Measurements from ENCODE around the gene TCL1B.

TCL1B gene

DNA sequence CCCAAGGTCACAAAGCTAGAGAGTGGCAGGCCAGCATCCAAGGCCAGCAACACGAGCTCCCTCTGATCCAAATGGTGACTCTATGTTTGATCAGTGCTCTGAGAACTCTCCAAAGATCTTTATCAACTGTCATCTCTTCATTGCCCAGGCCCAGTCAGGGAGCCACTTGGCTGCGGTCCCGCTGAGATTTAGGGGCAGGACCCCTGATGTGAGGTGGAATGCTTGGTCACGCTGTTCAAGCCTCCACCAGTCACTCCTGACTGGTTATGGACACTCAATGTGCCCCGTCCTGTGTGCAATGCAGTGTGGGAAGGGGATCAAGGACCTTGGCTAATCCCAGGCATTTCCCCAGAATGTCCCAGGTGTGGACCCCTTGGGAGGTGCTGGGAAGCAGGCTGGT is 19.8 kb upstream of the TCL1B start:
- DNase-seq (ENCODE audit: low read depth in 2 of 2, low spot score in 1 of 2): no peak

- no peak for DNase-seq (ENCODE audit: low read depth in 2 of 2, low spot score in 1 of 2)
These were observed 19.0 kb upstream of the TCL1B start for GRCh38 chr14:95667249-95667693.

DNA sequence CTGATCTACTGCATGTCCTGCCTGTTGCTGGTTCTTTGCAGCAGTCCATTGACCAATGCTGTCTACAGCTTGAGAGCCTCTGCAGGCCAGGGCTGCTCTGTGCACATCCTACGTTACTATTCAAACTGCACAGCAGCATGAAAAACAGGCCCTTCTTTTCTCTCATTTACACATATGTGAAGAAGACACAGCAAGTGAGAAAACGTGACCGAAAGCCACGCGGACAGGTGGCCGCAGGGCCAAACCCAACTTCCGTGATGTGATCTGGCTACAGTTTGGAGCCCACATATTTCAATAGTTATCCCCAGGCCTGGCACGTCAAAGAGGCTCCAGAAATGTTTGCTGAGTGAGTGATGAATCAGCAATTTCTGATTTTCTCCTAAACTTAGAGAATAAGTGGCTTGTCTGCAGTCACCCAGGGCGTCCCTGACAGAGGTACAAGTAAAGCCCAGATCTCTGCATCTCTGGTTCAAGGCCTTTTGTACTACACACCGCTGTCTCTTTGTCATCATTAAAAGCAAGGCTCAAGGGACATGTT is 17.9 kb upstream of the TCL1B start:
- no peak for DNase-seq (ENCODE audit: low read depth in 2 of 2, low spot score in 1 of 2)

GRCh38 chr14:95674613-95675012 is 11.6 kb upstream of the TCL1B start:
- no peak for DNase-seq (ENCODE audit: low read depth in 2 of 2, low spot score in 1 of 2)

DNA sequence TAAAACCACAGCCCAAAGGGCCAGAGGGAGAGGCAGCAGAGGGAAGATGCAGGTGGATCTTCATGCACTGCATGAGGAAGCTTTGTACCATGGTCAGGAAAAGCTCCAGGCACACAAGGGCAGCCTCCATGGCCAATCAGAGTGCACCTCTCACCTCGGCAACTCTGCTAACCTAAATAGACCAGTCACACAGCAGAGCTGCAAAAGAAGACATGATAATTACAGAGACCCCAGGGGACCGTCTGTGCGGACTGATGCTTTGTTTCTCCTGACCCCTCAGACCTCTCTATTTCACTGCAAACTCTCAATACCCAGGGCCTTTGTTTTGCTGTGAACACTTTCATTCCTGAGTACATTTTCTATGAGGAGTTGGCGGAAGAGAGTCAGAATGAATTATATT is 10.7 kb upstream of the TCL1B start:
- DNase-seq (ENCODE audit: low read depth in 2 of 2, low spot score in 1 of 2): no peak

GRCh38 chr14:95677179-95677835 is 8.9 kb upstream of the TCL1B start:
- DNase-seq (ENCODE audit: low read depth in 2 of 2, low spot score in 1 of 2): no peak

DNA sequence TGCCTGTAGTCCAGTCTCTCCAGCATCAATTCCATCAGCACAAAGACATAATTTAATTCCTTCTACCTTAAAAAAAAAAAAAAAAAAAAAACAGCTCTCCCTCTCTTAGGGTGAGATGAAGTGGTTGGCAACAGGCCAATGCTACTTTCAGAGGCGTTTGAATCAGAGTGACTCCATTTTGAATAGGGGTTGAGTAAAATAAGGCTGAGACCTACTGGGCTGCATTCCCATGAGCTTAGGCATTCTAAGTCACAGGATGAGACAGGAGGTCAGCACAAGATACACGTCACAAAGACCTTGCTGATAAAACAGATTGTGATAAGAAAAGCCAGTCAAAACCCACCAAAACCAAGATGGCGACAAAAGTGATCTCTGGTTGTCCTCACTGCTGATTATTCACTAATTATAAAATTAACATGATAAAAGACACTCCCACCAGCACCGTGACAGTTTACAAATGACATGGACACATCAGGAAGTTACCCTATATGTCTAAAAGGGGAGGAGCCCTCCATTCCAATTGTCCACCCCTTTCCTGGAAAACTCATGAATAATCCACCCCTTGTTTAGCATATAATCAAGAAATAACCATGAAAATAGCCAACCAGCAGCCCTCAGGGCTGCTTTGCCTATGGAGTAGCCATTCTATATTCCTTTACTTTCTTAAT is 6.9 kb upstream of the TCL1B start:
- DNase-seq (ENCODE audit: low read depth in 2 of 2, low spot score in 1 of 2): no peak

GRCh38 chr14:95679998-95680735 is 6.1 kb upstream of the TCL1B start:
- DNase-seq (ENCODE audit: low read depth in 2 of 2, low spot score in 1 of 2): no peak

- DNase-seq (ENCODE audit: low read depth in 2 of 2, low spot score in 1 of 2): no peak
These were observed 5.1 kb upstream of the TCL1B start for GRCh38 chr14:95681153-95681552.

DNA sequence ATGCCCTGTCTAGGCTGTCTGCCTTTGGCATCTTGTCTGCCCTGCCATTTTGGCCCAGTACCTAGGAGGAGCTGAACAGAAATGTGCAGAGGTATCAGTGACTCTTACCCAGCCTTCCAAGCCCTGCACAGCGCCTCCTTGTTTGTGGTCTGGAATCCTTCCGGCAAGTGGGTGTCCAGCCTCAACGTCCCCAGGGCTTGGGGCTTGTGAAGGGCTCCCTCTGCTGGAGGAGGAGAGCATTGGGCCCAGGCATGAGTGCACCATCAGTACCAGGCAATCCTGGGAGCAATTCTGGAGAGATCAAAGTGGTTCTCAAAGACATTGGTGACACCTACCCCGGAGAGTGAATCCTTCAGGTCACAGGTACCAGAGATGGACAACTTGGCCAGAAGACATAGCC is 2.4 kb upstream of the TCL1B start:
- DNase-seq (ENCODE audit: low read depth in 2 of 2, low spot score in 1 of 2): peak in 1 of 2 donors; percentile 3

GRCh38 chr14:95686935-95687334 is 709 bp downstream of the TCL1B start:
- DNase-seq (ENCODE audit: low read depth in 2 of 2, low spot score in 1 of 2): no peak

GRCh38 chr14:95689441-95689840 is 3.2 kb downstream of the TCL1B start:
- no peak for DNase-seq (ENCODE audit: low read depth in 2 of 2, low spot score in 1 of 2)

DNA sequence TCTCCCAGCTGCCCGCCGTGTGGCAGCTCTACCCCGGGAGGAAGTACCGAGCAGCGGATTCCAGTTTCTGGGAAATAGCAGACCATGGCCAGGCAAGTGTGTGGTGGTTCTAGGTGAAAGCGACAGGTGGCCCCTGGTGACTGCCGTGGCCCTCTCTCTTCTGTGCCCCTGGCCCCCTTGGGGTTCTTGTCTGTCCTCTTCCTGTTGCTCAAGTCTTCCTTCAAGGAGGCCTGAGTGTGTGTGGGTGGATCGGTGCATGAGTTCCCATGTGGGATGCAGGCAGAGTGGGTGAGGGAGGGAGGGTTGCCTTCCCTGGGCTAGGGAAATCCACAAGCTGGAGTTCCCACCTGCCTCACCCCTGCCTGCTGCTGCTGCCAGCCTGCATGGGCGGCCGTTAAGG is 4.6 kb downstream of the TCL1B start:
- DNase-seq (ENCODE audit: low read depth in 2 of 2, low spot score in 1 of 2): no peak

DNA sequence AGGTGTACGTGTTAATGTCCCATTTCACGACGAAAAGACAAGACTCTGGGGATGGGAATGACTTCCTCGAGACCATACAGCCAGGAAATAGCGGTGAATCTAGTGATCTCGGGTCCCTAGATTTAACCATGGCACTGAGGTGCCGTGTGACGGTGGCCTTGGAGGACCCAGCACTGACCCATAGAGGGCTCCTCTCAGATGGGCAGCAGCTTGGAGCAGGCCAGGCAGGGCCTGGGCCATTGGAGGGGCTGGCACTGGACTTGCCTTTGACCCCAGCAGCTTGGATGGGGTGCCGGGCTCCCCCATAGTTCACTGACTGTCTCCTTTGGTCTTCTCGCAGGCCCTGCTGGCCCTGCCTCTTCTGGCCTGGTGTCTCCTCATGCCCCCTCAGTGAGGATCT is 5.4 kb downstream of the TCL1B start:
- DNase-seq (ENCODE audit: low read depth in 2 of 2, low spot score in 1 of 2): no peak

- no peak for DNase-seq (ENCODE audit: low read depth in 2 of 2, low spot score in 1 of 2)
These were observed 5.9 kb downstream of the TCL1B start for GRCh38 chr14:95692109-95692508.

- no peak for DNase-seq (ENCODE audit: low read depth in 2 of 2, low spot score in 1 of 2)
These were observed 8.8 kb downstream of the TCL1B start for GRCh38 chr14:95695051-95695450.

GRCh38 chr14:95695913-95696312 is 9.7 kb downstream of the TCL1B start:
- no peak for DNase-seq (ENCODE audit: low read depth in 2 of 2, low spot score in 1 of 2)

DNA sequence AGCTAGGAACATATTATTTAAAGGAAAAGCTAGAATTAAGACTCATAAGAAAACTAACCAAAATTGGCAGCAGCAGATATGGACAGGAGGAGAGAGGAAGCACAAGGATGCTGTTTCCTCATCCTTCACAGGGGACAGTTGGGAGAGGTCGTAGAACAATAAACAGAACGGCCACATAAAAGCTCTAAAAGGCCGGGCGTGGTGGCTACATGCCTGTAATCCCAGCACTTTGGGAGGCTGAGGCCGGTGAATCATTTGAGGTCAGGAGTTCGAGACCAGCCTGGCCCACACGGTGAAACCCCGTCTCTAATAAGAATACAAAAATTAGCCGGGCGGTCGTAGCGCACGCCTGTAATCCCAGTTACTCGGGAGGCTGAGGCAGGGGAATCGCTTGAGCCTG is 10.5 kb downstream of the TCL1B start:
- DNase-seq (ENCODE audit: low read depth in 2 of 2, low spot score in 1 of 2): no peak

DNA sequence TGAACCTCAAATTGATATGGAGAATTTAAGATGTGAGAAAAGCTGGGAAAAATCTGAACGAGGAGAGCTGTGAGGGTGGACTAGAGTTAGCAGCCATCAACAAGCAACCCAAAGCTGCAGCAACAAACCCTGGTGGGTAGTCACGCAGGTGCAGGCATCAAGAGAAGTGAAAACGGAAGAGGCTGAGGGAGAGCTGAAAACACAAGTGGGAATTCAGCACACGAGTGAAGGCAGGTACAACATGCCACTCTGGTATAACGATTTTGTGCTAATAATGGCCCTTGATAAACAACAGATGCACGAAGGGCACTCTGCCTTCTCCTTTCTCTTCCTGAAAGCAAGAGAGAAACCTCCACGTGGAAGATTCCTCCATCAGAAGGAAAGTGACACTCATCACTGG is 11.5 kb downstream of the TCL1B start:
- DNase-seq (ENCODE audit: low read depth in 2 of 2, low spot score in 1 of 2): no peak

DNA sequence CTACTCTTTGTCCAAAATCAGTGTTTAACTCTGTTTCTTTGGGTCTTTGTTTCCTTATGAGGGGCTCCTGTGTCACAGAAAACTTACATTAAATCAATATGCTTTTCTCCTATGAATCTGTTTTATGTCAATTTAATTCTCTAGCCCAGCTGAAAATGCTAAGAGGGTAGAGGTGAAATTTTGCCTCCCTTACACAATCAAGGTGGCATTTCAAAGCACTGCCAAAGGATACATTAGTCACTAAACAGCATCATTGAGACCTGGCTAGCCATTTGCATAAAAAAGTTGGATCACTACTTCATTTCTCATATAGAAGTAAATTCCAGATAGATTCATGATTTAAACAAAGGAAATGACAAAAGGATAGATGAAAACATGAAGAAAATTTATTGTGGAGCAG is 12.1 kb downstream of the TCL1B start:
- no peak for DNase-seq (ENCODE audit: low read depth in 2 of 2, low spot score in 1 of 2)

- no peak for DNase-seq (ENCODE audit: low read depth in 2 of 2, low spot score in 1 of 2)
These were observed 13.2 kb downstream of the TCL1B start for GRCh38 chr14:95699412-95699811.
